ENCODE data around the gene SORCS2.

The SORCS2 gene

DNA sequence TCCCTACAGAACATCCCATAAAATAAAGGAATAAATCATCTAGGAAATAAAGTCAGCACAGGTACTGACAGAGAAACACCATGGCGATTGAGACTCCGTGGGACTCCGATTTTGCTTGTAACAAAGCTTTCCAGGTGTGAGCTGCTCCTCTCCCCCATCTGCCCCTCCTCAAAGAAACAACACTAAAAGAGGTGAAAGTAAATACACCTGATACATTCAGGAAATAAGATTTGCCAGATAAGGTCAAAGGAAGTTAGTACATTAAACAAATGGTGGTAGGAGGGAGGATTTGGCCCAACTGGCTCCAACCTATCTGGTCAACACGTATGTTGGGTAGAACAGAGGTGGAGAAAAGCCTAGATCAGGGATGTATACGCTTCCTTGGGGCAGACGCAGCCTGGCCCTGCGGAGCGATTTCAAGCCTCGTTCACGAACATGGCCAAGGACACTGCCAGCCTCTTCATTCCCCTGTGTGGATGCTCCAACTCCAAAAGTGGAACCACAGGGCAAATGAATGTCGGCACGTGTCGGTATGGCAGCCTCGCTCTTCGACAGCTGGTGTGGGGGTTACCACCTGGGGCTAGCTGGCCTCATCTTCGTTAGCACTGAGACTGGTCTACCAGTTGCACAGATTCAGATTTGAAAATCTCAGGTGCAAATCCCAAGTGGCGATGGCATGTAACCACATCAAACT lies 584.8 kb downstream of the SORCS2 start:
- Histone ChIP-seq H3K9me3 (ENCODE audit: insufficient read depth, low read length, severe bottlenecking) (no peaks in the 10 kb centered on the region), H3K4me2 (ENCODE audit: insufficient read depth, low read length) (no peak overlapping the region), H3K27me3 (ENCODE audit: insufficient read depth, low read length, poor library complexity) (peaks cover 8% of the 10 kb centered on the region), H3K4me3 (ENCODE audit: low read depth in 1 of 2, low read length in 2 of 2) (no peak overlapping the region), H4K20me1 (ENCODE audit: insufficient read depth, low read length) (no peaks in the 10 kb centered on the region), H2AFZ (ENCODE audit: low read depth, low read length) (no peak overlapping the region), H3K4me1 (ENCODE audit: insufficient read depth, low read length) (peaks cover 7% of the 10 kb centered on the region; the same call in 1 of the 2 replicates), H3K36me3 (ENCODE audit: insufficient read depth, low read length) (no peaks in the 10 kb centered on the region), H3K27ac (ENCODE audit: low read length) (no peak overlapping the region), H3K9ac (ENCODE audit: low read depth, low read length) (no peak overlapping the region), H3K79me2 (ENCODE audit: insufficient read depth, low read length) (no peaks in the 10 kb centered on the region)
- TF ChIP-seq, protein P1, sequence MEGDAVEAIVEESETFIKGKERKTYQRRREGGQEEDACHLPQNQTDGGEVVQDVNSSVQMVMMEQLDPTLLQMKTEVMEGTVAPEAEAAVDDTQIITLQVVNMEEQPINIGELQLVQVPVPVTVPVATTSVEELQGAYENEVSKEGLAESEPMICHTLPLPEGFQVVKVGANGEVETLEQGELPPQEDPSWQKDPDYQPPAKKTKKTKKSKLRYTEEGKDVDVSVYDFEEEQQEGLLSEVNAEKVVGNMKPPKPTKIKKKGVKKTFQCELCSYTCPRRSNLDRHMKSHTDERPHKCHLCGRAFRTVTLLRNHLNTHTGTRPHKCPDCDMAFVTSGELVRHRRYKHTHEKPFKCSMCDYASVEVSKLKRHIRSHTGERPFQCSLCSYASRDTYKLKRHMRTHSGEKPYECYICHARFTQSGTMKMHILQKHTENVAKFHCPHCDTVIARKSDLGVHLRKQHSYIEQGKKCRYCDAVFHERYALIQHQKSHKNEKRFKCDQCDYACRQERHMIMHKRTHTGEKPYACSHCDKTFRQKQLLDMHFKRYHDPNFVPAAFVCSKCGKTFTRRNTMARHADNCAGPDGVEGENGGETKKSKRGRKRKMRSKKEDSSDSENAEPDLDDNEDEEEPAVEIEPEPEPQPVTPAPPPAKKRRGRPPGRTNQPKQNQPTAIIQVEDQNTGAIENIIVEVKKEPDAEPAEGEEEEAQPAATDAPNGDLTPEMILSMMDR (IDR thresholded peaks at IDR 0.05; ENCODE audit: borderline replicate concordance, extremely low read depth, low read length, poor library complexity, severe bottlenecking): no peak
- no peak for TF ChIP-seq EZH2 (IDR thresholded peaks at IDR 0.05; ENCODE audit: borderline replicate concordance, low read depth, low read length, severe bottlenecking)
- ATAC-seq (ENCODE audit: insufficient read depth, low read depth) (no peak), DNase-seq (no peak)

DNA sequence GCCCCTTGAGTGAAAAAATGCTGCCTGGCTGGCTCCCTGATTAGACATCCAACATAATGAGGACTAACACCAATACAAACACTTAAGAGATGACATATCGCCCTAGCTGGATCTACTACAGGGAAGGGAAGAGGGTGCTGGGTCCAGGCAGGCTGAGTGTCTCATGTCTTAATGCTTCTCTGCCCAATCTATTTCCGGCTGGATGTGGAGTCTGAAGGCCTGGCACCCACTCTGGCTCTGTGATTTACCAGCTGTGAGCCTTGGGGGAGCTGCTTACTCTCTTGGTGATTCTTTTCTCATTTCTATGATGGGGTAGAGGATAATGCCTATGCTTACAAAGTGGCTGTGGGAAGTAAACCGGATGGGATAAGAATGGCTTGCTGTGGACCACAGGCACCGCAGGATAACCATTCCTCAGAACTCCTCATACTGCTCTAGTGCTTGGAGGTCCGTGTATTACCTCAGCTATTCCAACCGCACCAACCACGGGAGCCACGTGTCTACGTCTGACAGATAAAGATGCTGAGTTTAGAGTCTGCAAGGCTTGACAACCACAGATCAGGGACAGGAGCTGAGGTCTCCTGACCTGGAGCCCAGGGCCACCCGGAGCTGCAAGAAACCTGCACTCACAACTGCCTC lies 585.7 kb downstream of the SORCS2 start:
- H3K9ac ChIP-seq (ENCODE audit: low read depth, low read length): no peak overlapping the region
- no peak overlapping the region for H3K4me2 ChIP-seq (ENCODE audit: insufficient read depth, low read length)
- H3K27ac ChIP-seq (ENCODE audit: low read length): no peak overlapping the region
- peaks cover 8% of the 10 kb centered on the region for H3K27me3 ChIP-seq (ENCODE audit: insufficient read depth, low read length, poor library complexity)
- H3K4me3 ChIP-seq (ENCODE audit: low read depth in 1 of 2, low read length in 2 of 2): no peak overlapping the region
- no peak overlapping the region for H2AFZ ChIP-seq (ENCODE audit: low read depth, low read length)
- H4K20me1 ChIP-seq (ENCODE audit: insufficient read depth, low read length): no peaks in the 10 kb centered on the region
- no peak for TF ChIP-seq EZH2 (IDR thresholded peaks at IDR 0.05; ENCODE audit: borderline replicate concordance, low read depth, low read length, severe bottlenecking)
- TF ChIP-seq, protein P1 (IDR thresholded peaks at IDR 0.05; ENCODE audit: borderline replicate concordance, extremely low read depth, low read length, poor library complexity, severe bottlenecking): no peak
- H3K36me3 ChIP-seq (ENCODE audit: insufficient read depth, low read length): no peaks in the 10 kb centered on the region
- no peaks in the 10 kb centered on the region for H3K79me2 ChIP-seq (ENCODE audit: insufficient read depth, low read length)
- ATAC-seq (ENCODE audit: insufficient read depth, low read depth) (no peak), DNase-seq (no peak)
- H3K9me3 ChIP-seq (ENCODE audit: insufficient read depth, low read length, severe bottlenecking): no peaks in the 10 kb centered on the region
- peaks cover 7% of the 10 kb centered on the region; the same call in 1 of the 2 replicates for H3K4me1 ChIP-seq (ENCODE audit: insufficient read depth, low read length)

DNA sequence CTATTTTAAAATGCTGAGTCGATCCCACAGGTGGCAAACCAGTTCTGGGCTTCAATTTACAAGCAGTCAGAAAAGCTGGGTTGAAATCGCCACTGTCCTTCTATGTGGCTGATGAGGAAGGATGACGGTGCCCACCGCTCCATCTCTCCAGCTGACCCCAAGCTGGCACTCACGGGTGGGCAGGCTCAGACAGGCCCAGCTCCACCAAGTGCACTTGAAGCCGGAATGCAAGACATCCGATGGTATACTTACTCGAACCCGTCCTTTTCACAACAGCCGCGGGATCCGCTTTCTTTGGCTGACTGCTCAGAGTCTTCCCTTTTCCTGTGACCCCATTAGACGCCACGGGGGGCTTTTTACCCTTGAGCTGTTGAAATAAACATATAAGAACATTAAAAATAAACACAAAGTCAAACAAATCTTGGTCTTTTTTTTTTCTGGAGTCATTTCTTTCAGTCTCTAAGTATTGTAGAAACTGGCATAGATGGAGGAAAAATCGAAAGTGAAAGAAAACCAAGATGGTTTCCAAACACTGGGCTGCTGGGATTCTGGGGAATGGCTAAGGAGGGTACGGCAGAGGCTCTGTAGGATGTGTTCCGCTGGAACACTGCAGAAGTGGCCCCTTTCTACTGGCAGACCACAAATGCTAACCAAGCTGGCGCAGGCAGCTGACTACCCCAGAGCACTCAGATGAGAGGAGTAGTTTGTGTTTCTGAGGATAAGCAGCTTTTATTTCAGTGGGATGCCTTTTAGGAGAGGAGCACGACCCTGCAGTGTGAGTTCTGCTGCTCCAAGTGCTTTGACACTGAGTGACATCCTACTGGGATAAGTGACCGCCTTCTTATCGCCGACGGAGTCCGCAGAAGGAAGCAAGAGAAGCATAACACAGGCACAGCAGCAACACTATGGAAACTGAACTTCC lies 586.4 kb downstream of the SORCS2 start:
- Histone ChIP-seq H3K27me3 (ENCODE audit: insufficient read depth, low read length, poor library complexity) (peaks cover 8% of the 10 kb centered on the region), H2AFZ (ENCODE audit: low read depth, low read length) (peak overlapping the region; percentile 17), H4K20me1 (ENCODE audit: insufficient read depth, low read length) (no peaks in the 10 kb centered on the region), H3K9ac (ENCODE audit: low read depth, low read length) (no peak overlapping the region), H3K36me3 (ENCODE audit: insufficient read depth, low read length) (no peaks in the 10 kb centered on the region), H3K27ac (ENCODE audit: low read length) (no peak overlapping the region), H3K79me2 (ENCODE audit: insufficient read depth, low read length) (no peaks in the 10 kb centered on the region), H3K9me3 (ENCODE audit: insufficient read depth, low read length, severe bottlenecking) (no peaks in the 10 kb centered on the region), H3K4me3 (ENCODE audit: low read depth in 1 of 2, low read length in 2 of 2) (no peak overlapping the region; a peak in 1 of 4 replicates), H3K4me1 (ENCODE audit: insufficient read depth, low read length) (peaks cover 7% of the 10 kb centered on the region; the same call in 1 of the 2 replicates), H3K4me2 (ENCODE audit: insufficient read depth, low read length) (peak overlapping the region; percentile 26; the same call in 1 of the 2 replicates)
- DNase-seq: no peak
- TF ChIP-seq EZH2 (IDR thresholded peaks at IDR 0.05; ENCODE audit: borderline replicate concordance, low read depth, low read length, severe bottlenecking): no peak
- TF ChIP-seq, protein P1 (IDR thresholded peaks at IDR 0.05; ENCODE audit: borderline replicate concordance, extremely low read depth, low read length, poor library complexity, severe bottlenecking): no peak
- peak; percentile 45; the same call in 1 of the 3 replicates for ATAC-seq (ENCODE audit: insufficient read depth, low read depth)
